Sigmoid colon (tissue), 7 donors: ENCODE results near the gene PTX4. TPM values are rescaled to one million over a fixed set of nuclear protein-coding genes. Genes with fewer than 3 reads are reported as not detected.
A peak's percentile ranks its signal among the peaks of the same experiment; 100 is the strongest.

Source experiments
- DNase-seq: peaks from one replicate; pipeline ENCODE4 v3.0.0-alpha.2; 2019
- H3K27ac ChIP-seq, 4 donors: fragments of 200-600 bp; sonication (generic); one replicate each; pipeline ENCODE4 v1.5.1; 2016 to 2019; ENCODE audit warnings: mild to moderate bottlenecking in 1 of 4
- H3K27me3 ChIP-seq, 3 donors: fragments of 200-600 bp; sonication (generic); one replicate each; pipeline ENCODE4 v1.5.1; 2019; ENCODE audit warnings: mild to moderate bottlenecking in 1 of 3
- H3K36me3 ChIP-seq, 4 donors: fragments of 200-600 bp; sonication (generic); one replicate each; pipeline ENCODE4 v1.5.1; 2016 to 2019
- H3K4me1 ChIP-seq, 4 donors: fragments of 200-600 bp; sonication (generic); one replicate each; pipeline ENCODE4 v1.5.1; 2017 to 2019
- H3K4me3 ChIP-seq, 4 donors: fragments of 200-600 bp; sonication (generic); one replicate each; pipeline ENCODE4 v1.5.1; 2017 to 2019; ENCODE audit warnings: mild to moderate bottlenecking in 2 of 4, moderate library complexity in 1 of 4
- H3K9me3 ChIP-seq, 4 donors: fragments of 200-600 bp in 3 of 4; sonication (generic) in 3 of 4; one replicate each; pipeline versions ENCODE4 v1.5.1 to v1.6.1; 2013 to 2019
- CTCF ChIP-seq, 4 experiments: fragments of 450-650 bp in 3 of 4; fragments of 200-600 bp in 1 of 4; IDR thresholded peaks; one replicate each; pipeline ENCODE4 v1.5.1; 2016 to 2019; ENCODE audit warnings: antibody characterized with exemption in 4 of 4, mild to moderate bottlenecking in 3 of 4, moderate library complexity in 2 of 4
- EP300 ChIP-seq, 4 donors: sonication (generic); formaldehyde crosslinking; IDR thresholded peaks; one replicate each; pipeline ENCODE4 v1.6.1; 2017; ENCODE audit warnings: antibody characterized with exemption in 4 of 4
- POLR2A ChIP-seq, 2 donors: fragments of 450-650 bp; IDR thresholded peaks; one replicate each; pipeline ENCODE4 v1.6.1; 2016; ENCODE audit warnings: antibody characterized with exemption in 2 of 2, mild to moderate bottlenecking in 2 of 2, moderate library complexity in 2 of 2
- POLR2AphosphoS5 ChIP-seq, 4 donors: sonication (generic); formaldehyde crosslinking; IDR thresholded peaks; one replicate each; pipeline ENCODE4 v1.6.1; 2017; ENCODE audit warnings: antibody characterized with exemption in 4 of 4
- WGBS, 2 donors: extraction: QIAGEN DNeasy Blood & Tissue Kit; methylation state at CpG; one replicate each; pipeline ENCODE4 v1.1.7; 2013; 5-methylcytosine and 5-hydroxymethylcytosine counted together
- intact Hi-C: fragments of 100-400 bp; cut with DNase I; formaldehyde crosslinking; loops from one replicate; pipeline ENCODE4 v1.15.1; 2023
- polyA plus RNA-seq, 3 donors: library from polyadenylated mRNA; stranded (reverse); fragments of 200-250 nt; gene quantifications; one replicate each; pipeline ENCODE4 v1.2.3, GENCODE V29; 2013
- total RNA-seq, 4 donors: library from RNA; depleted of rRNA; stranded (reverse); fragments of >200 nt; gene quantifications; one replicate each; pipeline ENCODE4 v1.1.0, GENCODE V29; 2016
- donor health status: healthy with polysubstance abuse.
- donor health status: Bipolar disorder and iron deficiency.
- donor health status: healthy.

PTX4 gene
- total and polyA plus RNA-seq, 7 donors = not detected

GRCh38 chr16:1474796-1475551 is 13.8 kb downstream of the PTX4 start, which contains the start of gene CLCN7:
TSS of gene CLCN7 (minus strand) at chr16:1475028. CDS start at chr16:1474974, 54 bp downstream.
- Histone ChIP-seq H3K36me3 (no peaks in the 10 kb centered on the region), H3K27ac (peak within 1 kb of the TSS; percentile 86 to 94 (median 92)), H3K9me3 (no peaks in the 10 kb centered on the region), H3K4me3 (peak within 1 kb of the TSS; percentile 60 to 92 (median 84)), H3K27me3 (no peaks in the 10 kb centered on the region), H3K4me1 (peaks cover 0 to 42% (median 34%) of the 10 kb centered on the region in 4 donors)
- DNase-seq = peak; percentile 96
- intact Hi-C loops = loop anchor here (1.0 kb wide), 1 partner anchor 57 kb away; no protein-coding TSS in a partner anchor
- 0% methylated on average over 99 of the region's 99 CpGs for WGBS, 2 donors
- no peak for TF ChIP-seq CTCF (IDR thresholded peaks at IDR 0.05)
- peak; percentile 67 to 97 (median 93) for TF ChIP-seq POLR2AphosphoS5 (IDR thresholded peaks at IDR 0.05)
- peak; percentile 52 to 89 for TF ChIP-seq POLR2A (IDR thresholded peaks at IDR 0.05)
- TF ChIP-seq EP300 (IDR thresholded peaks at IDR 0.05) = peak in 2 of 4 donors; percentile 37 to 72

GRCh38 chr16:1474082-1474795 is 14.5 kb downstream of the PTX4 start:
- H3K4me1 ChIP-seq = peaks cover 0 to 42% (median 34%) of the 10 kb centered on the region in 4 donors
- no peaks in the 10 kb centered on the region for H3K36me3 ChIP-seq
- no peak for TF ChIP-seq CTCF (IDR thresholded peaks at IDR 0.05)
- no peak for TF ChIP-seq POLR2AphosphoS5 (IDR thresholded peaks at IDR 0.05)
- no peak for TF ChIP-seq POLR2A (IDR thresholded peaks at IDR 0.05)
- TF ChIP-seq EP300 (IDR thresholded peaks at IDR 0.05) = no peak
- DNase-seq = no peak
- no peaks in the 10 kb centered on the region for H3K9me3 ChIP-seq
- 10 to 11% methylated on average over 57 of the region's 57 CpGs for WGBS, 2 donors
- intact Hi-C loops = no loop called here
- H3K4me3 ChIP-seq = peak overlapping the region; percentile 60 to 92 (median 84)
- H3K27me3 ChIP-seq = no peaks in the 10 kb centered on the region
- peak overlapping the region; percentile 86 to 94 (median 92) for H3K27ac ChIP-seq

DNA sequence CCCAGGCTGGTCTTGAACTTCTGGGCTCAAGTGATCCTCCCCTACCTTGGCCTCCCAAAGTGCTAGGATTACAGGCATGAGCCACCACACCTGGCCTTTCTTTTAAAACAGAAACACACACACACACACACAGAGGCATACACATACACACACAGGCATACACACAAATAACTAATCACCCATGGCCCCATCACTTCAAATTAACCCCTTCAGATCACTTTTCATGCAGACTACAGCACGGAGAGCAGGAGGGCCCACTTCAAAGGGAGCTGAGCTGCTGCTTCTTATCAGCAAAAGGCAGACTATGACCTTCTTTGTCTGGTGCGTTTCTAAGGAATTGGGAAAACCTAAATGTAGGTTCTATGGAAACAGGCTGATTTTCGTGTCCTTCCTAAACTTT is 15.8 kb downstream of the PTX4 start:
- 74 to 82% methylated on average over 3 of the region's 3 CpGs for WGBS, 2 donors
- H3K9me3 ChIP-seq = no peaks in the 10 kb centered on the region
- H3K4me3 ChIP-seq = no peak overlapping the region
- no peak for TF ChIP-seq POLR2AphosphoS5 (IDR thresholded peaks at IDR 0.05)
- no peak for TF ChIP-seq POLR2A (IDR thresholded peaks at IDR 0.05)
- TF ChIP-seq EP300 (IDR thresholded peaks at IDR 0.05) = no peak
- no peak for TF ChIP-seq CTCF (IDR thresholded peaks at IDR 0.05)
- DNase-seq = no peak
- peaks cover 0 to 42% (median 34%) of the 10 kb centered on the region in 4 donors for H3K4me1 ChIP-seq
- intact Hi-C loops = no loop called here
- H3K27ac ChIP-seq = no peak overlapping the region
- no peaks in the 10 kb centered on the region for H3K36me3 ChIP-seq
- no peaks in the 10 kb centered on the region for H3K27me3 ChIP-seq

GRCh38 chr16:1471569-1472194 is 17.1 kb downstream of the PTX4 start:
- no peak for DNase-seq
- Histone ChIP-seq H3K9me3 (no peaks in the 10 kb centered on the region), H3K27ac (peak overlapping the region in 1 of 4 donors; percentile 10), H3K27me3 (no peaks in the 10 kb centered on the region), H3K4me1 (peaks cover 0 to 42% (median 34%) of the 10 kb centered on the region in 4 donors), H3K36me3 (no peaks in the 10 kb centered on the region), H3K4me3 (no peak overlapping the region)
- WGBS, 2 donors = 71 to 89% methylated on average over 26 of the region's 26 CpGs
- intact Hi-C loops = no loop called here
- TF ChIP-seq POLR2AphosphoS5 (IDR thresholded peaks at IDR 0.05) (no peak), POLR2A (IDR thresholded peaks at IDR 0.05) (no peak), EP300 (IDR thresholded peaks at IDR 0.05) (no peak), CTCF (IDR thresholded peaks at IDR 0.05) (no peak)
